Measurements from ENCODE around the gene INPP5F.
"Not testable (repeated sequence)": the region's sequence is repeated elsewhere in the genome, so short reads cannot be mapped to it uniquely, and the experiment has no call there.

The INPP5F gene

GRCh38 chr10:119694608-119695007, 31.2 kb upstream of the INPP5F start:
- ATAC-seq: no peak
- no peak overlapping the region for H3K4me3 Mint-ChIP-seq
- H3K4me1 Mint-ChIP-seq: peaks cover 10% of the 10 kb centered on the region
- no peak overlapping the region for H3K27ac Mint-ChIP-seq
- H3K27me3 Mint-ChIP-seq: no peaks in the 10 kb centered on the region
- DNase-seq: no peak
- no peaks in the 10 kb centered on the region for H3K9me3 Mint-ChIP-seq

GRCh38 chr10:119700321-119700954, 25.4 kb upstream of the INPP5F start:
- Mint-ChIP-seq H3K27ac (peak overlapping the region; percentile 15 to 77), H3K9me3 (peaks cover 16 to 20% of the 10 kb centered on the region in 2 donors), H3K27me3 (no peaks in the 10 kb centered on the region), H3K4me3 (peak overlapping the region; percentile 24 to 47), H3K4me1 (peaks cover 59% of the 10 kb centered on the region)
- ATAC-seq (no peak), DNase-seq (no peak)

- H3K4me3 Mint-ChIP-seq: no peak overlapping the region
- H3K4me1 Mint-ChIP-seq: peaks cover 73% of the 10 kb centered on the region
- H3K27ac Mint-ChIP-seq: no peak overlapping the region
- H3K9me3 Mint-ChIP-seq: peaks cover 26 to 30% of the 10 kb centered on the region in 2 donors
- no peaks in the 10 kb centered on the region for H3K27me3 Mint-ChIP-seq
- DNase-seq: no peak
- ATAC-seq: no peak
These were observed 24.0 kb upstream of the INPP5F start for GRCh38 chr10:119701861-119702260.

- Mint-ChIP-seq H3K27me3 (no peaks in the 10 kb centered on the region), H3K4me1 (peaks cover 80% of the 10 kb centered on the region), H3K9me3 (peaks cover 34 to 37% of the 10 kb centered on the region in 2 donors), H3K27ac (peak overlapping the region in 1 of 2 donors; percentile 21), H3K4me3 (peak overlapping the region in 1 of 2 donors; percentile 4)
- DNase-seq (no peak), ATAC-seq (peak; percentile 47)
These were observed 23.3 kb upstream of the INPP5F start for GRCh38 chr10:119702583-119702982.

DNA sequence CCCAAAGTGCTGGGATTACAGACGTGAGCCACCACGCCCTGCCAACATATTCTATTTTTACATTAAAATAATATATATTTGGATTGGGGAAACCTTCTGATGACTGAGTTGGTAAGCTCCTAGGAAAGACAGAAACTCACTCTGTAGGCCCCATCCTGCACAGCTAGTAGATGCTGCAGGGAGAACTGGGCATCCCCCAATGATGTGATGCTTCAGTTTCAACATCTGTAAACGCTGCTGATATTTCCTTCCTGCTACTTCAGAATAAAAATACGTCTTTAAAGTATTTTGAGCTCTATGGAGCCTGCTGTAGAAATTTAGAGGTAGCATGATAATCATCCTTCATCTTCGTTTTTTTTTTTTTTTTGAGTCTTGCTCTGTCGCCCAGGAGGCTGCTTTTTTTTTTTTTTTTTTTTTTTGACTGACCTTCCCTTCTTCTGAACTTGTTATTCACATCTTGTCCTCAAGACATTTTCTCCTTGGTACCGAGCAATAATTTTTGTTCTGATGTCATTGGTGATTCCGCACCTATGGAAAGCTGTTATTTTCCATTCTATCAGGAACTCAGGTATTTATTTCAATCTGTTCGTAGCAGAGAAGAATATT, 21.8 kb upstream of the INPP5F start:
- Mint-ChIP-seq H3K27me3 (no peaks in the 10 kb centered on the region), H3K4me3 (peak overlapping the region; percentile 70 to 82), H3K27ac (peak overlapping the region; percentile 48 to 100), H3K9me3 (peaks cover 42 to 47% of the 10 kb centered on the region in 2 donors), H3K4me1 (peaks cover 90% of the 10 kb centered on the region)
- DNase-seq (no peak), ATAC-seq (peak; percentile 53)

GRCh38 chr10:119705434-119705831, 20.4 kb upstream of the INPP5F start:
- DNase-seq (peak; percentile 31 to 41), ATAC-seq (peak; percentile 76)
- H3K4me1 Mint-ChIP-seq: peaks cover 91% of the 10 kb centered on the region
- peak overlapping the region; percentile 63 to 82 for H3K4me3 Mint-ChIP-seq
- H3K27ac Mint-ChIP-seq: peak overlapping the region; percentile 96 to 100
- no peaks in the 10 kb centered on the region for H3K27me3 Mint-ChIP-seq
- peaks cover 57 to 60% of the 10 kb centered on the region in 2 donors for H3K9me3 Mint-ChIP-seq

GRCh38 chr10:119706521-119707278, 19.1 kb upstream of the INPP5F start:
- DNase-seq (no peak), ATAC-seq (no peak)
- H3K4me3 Mint-ChIP-seq: no peak overlapping the region
- peaks cover 80% of the 10 kb centered on the region for H3K4me1 Mint-ChIP-seq
- peaks cover 64 to 67% of the 10 kb centered on the region in 2 donors for H3K9me3 Mint-ChIP-seq
- peak overlapping the region; percentile 74 to 100 for H3K27ac Mint-ChIP-seq
- H3K27me3 Mint-ChIP-seq: no peaks in the 10 kb centered on the region

DNA sequence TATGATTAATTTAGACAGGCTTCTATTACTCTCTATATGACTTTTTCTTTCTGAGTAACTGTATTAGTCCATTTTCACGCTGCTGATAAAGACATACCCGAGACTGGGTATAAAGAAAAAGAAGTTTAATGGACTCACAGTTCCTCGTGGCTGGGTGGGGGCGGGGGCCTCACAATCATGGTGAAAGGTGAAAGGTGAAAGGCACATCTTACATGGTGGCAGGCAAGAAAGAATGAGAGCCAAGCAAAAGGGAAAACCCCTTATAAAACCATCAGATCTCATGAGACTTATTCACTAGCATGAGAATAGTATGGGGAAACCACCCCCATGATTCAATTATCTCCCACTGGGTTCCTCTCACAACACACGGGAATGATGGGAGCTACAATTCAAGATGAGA, 18.5 kb upstream of the INPP5F start:
- not testable (repeated sequence) for H3K27me3 Mint-ChIP-seq, H3K4me3 Mint-ChIP-seq, ATAC-seq, DNase-seq
- Mint-ChIP-seq H3K9me3 (peaks cover 69 to 73% of the 10 kb centered on the region in 2 donors), H3K27ac (peak overlapping the region; percentile 44 to 73), H3K4me1 (peaks cover 74% of the 10 kb centered on the region)

- not testable (repeated sequence) for DNase-seq, H3K27me3 Mint-ChIP-seq, H3K4me3 Mint-ChIP-seq, H3K27ac Mint-ChIP-seq, ATAC-seq
- H3K4me1 Mint-ChIP-seq: peaks cover 46% of the 10 kb centered on the region
- peaks cover 53 to 63% of the 10 kb centered on the region in 2 donors for H3K9me3 Mint-ChIP-seq
These were observed 14.9 kb upstream of the INPP5F start for GRCh38 chr10:119710935-119711334.

- H3K4me1 Mint-ChIP-seq: peaks cover 17% of the 10 kb centered on the region
- ATAC-seq (no peak), DNase-seq (no peak)
- peaks cover 28 to 38% of the 10 kb centered on the region in 2 donors for H3K9me3 Mint-ChIP-seq
- no peak overlapping the region for H3K4me3 Mint-ChIP-seq
- no peak overlapping the region for H3K27ac Mint-ChIP-seq
- H3K27me3 Mint-ChIP-seq: no peaks in the 10 kb centered on the region
These were observed 11.9 kb upstream of the INPP5F start for GRCh38 chr10:119713744-119714483.

GRCh38 chr10:119714484-119714816, 11.4 kb upstream of the INPP5F start:
- no peak for DNase-seq

DNA sequence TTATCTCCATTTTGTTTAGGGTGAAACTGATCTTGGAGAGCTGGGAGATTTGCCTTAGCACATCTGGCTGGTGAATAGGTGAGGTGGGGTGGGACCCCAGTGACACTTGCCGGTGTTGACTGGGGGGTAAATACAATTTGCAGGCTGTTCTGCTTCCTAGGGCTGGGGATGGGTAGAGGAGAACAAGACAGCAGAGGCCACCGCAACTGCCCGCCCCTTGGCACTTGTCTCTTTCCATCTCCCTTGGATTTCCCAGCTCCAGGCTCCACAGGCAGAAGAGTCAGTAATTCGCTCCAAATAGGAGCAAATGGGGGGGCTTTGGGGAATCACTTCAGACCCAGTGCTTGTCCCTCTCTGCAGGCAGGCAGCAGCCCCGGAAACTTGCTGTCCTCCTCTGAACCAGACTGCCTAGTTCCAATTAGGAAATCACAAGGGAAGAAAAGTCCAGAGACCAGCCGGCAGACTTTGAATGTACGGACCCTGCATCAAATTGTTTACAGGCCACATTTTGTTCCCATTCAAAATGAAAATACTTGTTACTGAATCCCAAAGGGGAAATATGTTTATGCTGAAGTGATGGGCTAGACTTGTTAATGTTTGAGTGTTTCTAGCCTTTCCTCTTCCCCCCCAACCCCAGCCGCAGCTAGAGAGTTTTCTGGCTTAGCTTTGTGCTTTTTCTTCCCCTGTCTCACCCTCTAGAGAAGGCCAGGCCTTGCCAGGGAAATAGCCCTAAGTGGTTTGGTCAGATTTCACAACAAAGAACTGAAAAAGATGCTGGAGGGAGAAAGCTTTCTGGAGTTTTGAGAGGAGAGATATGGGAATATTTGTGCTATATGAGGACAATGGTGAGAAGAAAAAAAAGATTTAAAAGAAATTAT, 10.0 kb upstream of the INPP5F start:
- H3K27ac Mint-ChIP-seq: no peak overlapping the region
- no peaks in the 10 kb centered on the region for H3K27me3 Mint-ChIP-seq
- no peak for DNase-seq
- ATAC-seq: no peak
- H3K4me3 Mint-ChIP-seq: no peak overlapping the region
- peaks cover 11 to 23% of the 10 kb centered on the region in 2 donors for H3K9me3 Mint-ChIP-seq
- H3K4me1 Mint-ChIP-seq: peaks cover 7% of the 10 kb centered on the region

More at GRCh38 chr10:119714484-119714816, 11.4 kb upstream of the INPP5F start:
- ATAC-seq: no peak
- Mint-ChIP-seq H3K27ac (no peak overlapping the region), H3K4me1 (peaks cover 11% of the 10 kb centered on the region), H3K27me3 (no peaks in the 10 kb centered on the region), H3K4me3 (no peak overlapping the region), H3K9me3 (peaks cover 22 to 33% of the 10 kb centered on the region in 2 donors)

DNA sequence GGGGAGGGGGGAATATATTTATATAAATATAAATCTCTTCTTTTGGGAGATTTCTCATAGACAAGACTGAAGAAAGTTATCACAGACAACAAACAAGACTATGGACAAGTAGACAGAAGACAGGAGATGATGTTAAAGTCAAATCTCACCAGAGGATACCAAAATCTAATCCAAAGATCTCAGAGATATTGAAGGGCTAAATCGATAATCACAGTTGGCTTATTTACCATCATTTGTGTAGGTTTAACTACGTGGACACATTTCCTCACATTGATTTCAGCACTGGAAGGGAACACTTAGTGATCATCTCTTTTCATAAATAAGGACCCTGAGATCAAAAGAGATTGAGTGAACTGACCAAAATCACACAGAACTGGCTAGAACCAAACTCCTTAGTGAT, 2.7 kb upstream of the INPP5F start:
- Mint-ChIP-seq H3K9me3 (peaks cover 4 to 14% of the 10 kb centered on the region in 2 donors), H3K4me3 (no peak overlapping the region), H3K4me1 (peaks cover 42% of the 10 kb centered on the region), H3K27me3 (no peaks in the 10 kb centered on the region), H3K27ac (no peak overlapping the region)
- ATAC-seq: no peak
- DNase-seq: no peak

DNA sequence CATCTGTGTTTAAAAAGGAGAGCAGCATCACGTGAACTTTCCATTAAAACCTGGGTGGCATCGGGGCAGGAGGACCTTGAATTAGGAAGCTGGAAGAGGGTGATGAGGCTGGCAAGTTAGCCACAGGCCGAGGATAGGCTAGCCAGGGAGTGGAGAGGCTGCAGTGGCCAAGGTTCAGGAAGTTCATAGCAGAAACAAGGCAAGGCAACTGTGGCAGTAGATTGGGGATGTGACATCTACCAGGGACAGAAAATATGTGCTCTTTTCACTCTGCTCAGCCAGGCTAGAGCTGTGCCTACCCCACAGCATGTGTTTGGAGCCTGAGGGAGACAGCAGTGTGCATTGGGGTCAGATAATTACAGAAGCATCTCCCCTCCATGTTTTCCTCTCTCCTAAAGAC, 2.2 kb upstream of the INPP5F start:
- no peak for DNase-seq
- H3K9me3 Mint-ChIP-seq: peaks cover 4 to 14% of the 10 kb centered on the region in 2 donors
- no peak overlapping the region for H3K4me3 Mint-ChIP-seq
- no peaks in the 10 kb centered on the region for H3K27me3 Mint-ChIP-seq
- no peak overlapping the region for H3K27ac Mint-ChIP-seq
- H3K4me1 Mint-ChIP-seq: peaks cover 46% of the 10 kb centered on the region
- no peak for ATAC-seq

Data from stimulated activated naive CD8-positive, alpha-beta T cell treated with anti-CD3 and anti-CD28 coated beads, Interleukin-15, amount 100 ng/mL, for 72 hours (primary cell).